ENCODE data around the gene UIMC1.
"Not testable (repeated sequence)": the region's sequence is repeated elsewhere in the genome, so short reads cannot be mapped to it uniquely, and the experiment has no call there.

Gene UIMC1

GRCh38 chr5:177006265-177006972, at the start of gene UIMC1:
Gene UIMC1, minus strand, starts transcription at chr5:177006779. Its CDS starts 24,164 bp downstream, at chr5:176982615.
- DNase-seq, result peak; percentile 73

DNA sequence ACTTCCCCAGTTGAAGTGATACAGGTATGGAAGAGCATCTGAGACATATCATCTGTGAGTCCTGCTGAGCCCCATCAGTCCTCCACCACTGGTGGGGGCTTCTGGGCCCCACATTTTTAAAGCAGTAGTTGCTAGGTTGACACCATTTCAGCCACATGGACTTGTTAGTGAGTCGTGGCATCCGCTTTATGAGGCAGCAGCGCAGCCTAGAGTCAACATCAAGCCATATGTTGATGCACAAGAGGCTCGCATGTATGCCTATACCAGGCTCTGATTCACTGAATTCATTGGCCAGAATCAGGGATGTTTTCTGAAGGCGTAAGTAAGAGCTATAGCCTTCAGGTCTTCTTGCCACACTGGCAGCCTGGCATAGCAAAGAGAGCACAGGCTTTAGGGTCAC, 42.7 kb upstream of the UIMC1 start:
- DNase-seq, result no peak

- DNase-seq, result not testable (repeated sequence)
Observed at GRCh38 chr5:177048531-177048930, 42.0 kb upstream of the UIMC1 start.

GRCh38 chr5:177045631-177046030, 39.1 kb upstream of the UIMC1 start:
- no peak for DNase-seq

- DNase-seq, result no peak
Observed at GRCh38 chr5:177044641-177045040, 38.1 kb upstream of the UIMC1 start.

DNA sequence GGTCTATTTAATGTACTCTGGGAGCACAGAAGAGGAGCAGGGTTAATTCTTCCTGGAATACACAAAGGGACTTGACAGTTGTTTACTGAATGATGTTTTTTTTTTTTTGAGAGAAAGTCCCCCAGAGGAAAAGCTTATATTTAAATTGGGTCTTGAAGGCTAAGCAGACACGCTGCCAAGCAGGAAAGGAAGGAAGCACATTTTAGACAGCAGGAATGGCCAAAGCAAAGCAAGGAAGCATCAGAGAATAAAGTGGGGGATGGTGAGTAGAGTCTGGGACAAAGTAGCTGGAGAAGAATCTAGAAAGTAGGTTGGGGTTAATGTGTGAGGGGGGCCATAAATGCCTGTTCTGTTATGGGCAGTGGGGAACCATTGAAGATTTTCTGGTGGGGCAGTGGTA, 37.4 kb upstream of the UIMC1 start:
- no peak for DNase-seq

GRCh38 chr5:177043114-177043513, 36.5 kb upstream of the UIMC1 start:
- no peak for DNase-seq

DNA sequence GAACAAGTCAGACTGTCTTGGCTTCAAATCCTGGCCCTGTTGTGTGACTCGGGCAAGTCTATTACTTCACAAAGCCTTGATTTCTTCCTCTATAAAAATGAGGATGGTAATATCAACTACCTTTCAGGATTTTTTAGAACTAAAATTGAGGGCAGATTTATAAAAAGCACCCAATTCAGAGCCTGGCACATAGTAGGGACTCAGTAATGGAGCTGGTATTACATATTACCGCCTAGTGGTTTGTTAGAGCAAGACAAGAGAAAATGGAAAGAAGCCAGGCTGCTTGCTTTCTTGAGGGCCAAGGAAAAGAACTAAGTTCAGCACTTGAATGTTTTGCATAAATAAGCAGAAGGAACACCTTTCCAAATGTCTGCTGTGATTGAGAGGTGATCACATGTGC, 35.4 kb upstream of the UIMC1 start:
- DNase-seq, result no peak

- no peak for DNase-seq
Observed at GRCh38 chr5:177040814-177041420, 34.3 kb upstream of the UIMC1 start.

- DNase-seq, result no peak
Observed at GRCh38 chr5:177036921-177037320, 30.3 kb upstream of the UIMC1 start.

GRCh38 chr5:177036443-177036842, 29.9 kb upstream of the UIMC1 start:
- DNase-seq, result no peak

DNA sequence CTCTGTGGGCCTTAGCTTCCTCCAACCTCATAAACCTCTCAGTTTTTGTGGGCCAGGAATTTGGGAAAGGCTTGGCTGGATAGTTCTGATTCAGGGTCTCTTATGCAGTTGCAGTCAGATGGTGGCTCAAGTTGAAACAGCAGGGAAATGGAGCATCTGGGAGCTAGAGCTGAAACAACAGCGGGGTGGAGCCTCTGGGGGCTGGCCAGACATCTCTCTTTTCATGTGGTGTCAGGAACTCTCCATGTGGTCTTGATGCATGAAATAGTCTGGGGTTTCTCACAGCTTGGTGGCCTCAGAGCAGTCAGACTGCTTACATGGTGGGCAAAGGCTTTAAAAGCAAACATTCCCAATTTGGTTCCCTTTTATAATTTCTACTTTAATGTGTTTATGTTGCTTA, 29.4 kb upstream of the UIMC1 start:
- DNase-seq, result no peak

DNA sequence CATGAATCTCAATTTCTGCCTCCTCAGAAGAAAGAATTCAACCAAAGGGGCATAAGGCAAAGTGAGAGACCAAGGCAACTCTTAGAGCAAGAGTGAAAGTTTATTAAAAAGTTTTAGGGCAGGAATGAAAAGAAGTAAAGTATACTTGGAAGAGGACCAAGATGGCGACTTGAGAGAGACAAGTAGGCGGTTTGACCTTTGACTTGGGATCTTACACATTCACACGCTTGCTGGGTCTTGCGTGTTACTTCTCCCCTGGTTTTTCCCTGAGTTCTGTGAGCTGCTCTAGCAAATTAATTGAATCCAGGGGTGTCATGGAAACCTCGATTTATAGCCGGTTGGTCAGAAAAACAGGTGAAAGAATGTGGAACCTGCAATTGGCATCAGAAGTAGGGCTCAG, 22.9 kb upstream of the UIMC1 start:
- no peak for DNase-seq

DNA sequence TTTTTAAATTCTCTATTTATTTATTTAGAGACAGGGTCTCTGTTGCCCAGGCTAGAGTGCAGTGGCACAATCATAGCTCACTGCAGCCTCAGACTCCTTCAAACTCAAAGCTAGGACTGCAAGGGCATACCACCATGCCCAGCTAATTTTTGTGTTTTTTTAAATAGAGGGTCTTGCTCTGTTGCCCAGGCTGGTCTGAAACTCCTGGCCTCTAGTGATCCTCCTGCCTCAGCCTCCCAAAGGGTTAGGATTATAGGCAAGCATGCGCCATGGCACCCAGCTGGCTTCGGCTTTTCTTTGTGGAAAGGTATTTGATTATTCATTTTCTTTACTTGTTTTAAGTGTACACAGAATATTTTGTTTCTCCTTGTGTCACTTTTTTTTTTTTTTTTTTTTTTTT, 21.1 kb upstream of the UIMC1 start:
- DNase-seq, result no peak

GRCh38 chr5:177025101-177025601, 18.6 kb upstream of the UIMC1 start:
- DNase-seq, result no peak

DNA sequence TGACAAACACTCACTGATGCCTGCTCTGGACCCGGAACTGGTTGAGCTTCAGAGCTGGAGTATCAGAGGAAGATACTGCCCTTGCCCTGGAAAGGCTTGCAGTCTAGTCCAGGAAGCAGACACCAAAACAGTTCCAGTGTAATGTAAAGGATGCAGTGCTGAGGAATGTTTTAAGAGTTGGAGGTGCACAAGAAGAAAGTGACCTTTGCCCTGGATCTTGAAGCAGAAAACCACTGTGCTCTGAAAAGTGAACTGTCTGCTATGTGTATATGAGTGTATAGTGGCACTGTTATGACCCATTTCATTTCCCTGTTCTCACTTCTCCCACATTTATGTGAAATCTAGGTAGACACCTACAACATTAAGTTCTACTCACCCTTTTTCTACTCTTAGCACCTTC, 18.0 kb upstream of the UIMC1 start:
- DNase-seq, result no peak

- no peak for DNase-seq
Observed at GRCh38 chr5:177023303-177023664, 16.7 kb upstream of the UIMC1 start.

DNA sequence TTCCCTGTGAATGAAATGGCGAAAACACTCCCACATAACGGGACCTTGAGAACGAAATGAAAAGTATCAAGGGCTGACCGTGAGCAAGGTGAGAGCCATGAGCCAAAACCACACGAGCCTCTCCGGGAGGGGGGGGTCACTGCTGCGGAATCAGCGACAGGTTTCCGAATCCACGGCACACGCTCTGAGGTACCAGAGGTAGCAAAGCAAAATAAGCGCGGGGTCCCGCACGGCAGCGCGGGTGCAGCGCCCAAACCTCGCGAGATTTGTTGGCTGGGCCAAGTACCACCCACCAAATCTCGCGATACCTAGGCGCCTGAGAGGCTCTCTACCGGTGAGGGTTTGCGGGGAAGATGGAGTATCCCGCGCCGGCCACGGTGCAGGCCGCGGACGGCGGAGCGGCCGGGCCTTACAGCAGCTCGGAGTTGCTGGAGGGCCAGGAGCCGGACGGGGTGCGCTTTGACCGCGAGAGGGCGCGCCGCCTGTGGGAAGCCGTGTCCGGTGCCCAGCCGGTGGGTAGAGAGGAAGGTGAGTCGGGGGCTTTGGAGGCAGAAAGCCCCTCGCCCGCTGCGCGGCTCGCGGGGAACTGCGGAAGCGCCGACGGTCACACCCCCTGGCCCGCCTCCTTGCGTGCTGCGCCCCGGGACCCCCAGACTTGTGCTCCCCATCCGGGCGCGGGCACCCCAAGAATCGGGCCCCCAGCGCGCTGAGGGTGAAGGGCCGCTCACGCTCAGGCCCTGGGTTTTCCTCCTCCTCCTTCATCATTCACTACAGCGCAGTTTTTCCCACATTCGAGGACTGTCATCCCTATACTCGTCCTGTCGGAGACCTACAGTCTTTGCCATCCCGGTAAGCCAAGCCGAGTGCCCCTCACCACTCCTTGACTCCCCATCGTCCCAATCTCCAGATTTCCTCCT, 16.1 kb upstream of the UIMC1 start, which contains the start of gene ZNF346:
Gene ZNF346, plus strand, starts transcription at position 311 of the 917 bp plus-strand sequence. Its CDS starts 43 bp downstream, at position 354.
- peak; percentile 61 for DNase-seq

DNA sequence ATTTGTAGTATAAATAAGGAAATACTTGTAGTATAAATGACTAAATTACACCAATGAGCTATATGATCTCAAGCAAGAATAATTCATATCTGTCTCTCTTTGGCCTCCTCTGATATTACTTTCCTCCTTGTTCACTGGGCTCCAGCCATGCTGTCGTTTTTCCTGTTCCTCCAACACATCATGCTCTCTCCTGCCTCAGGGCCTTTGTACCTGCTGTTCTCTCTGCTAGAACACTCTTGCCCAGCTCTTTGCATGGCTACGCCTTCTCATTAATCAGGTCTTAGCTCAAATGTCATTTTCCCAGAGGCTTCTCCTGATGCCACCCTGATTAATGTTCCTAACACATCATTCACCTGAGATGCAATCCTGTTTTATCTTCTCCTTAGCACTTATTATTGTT, 13.5 kb upstream of the UIMC1 start:
- DNase-seq, result no peak

DNA sequence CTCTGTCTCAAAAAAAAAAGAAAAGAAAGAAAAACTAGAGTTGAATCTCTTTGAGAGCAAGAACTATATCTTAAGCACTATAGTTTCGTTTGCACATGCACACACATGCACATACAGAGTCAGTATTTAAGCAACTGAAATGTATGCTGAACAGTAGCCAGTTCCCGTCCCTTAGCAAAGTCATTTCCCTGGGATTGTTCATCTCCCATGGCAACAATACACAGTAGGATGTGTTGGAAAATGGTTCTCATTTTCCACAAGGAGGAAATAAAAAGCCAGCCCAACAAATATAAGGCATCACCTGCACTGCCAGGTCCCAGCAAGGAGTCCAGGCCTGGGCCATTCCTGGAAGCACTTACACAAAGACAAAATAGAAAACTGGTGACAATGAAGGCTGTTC, 11.8 kb upstream of the UIMC1 start:
- DNase-seq, result no peak

DNA sequence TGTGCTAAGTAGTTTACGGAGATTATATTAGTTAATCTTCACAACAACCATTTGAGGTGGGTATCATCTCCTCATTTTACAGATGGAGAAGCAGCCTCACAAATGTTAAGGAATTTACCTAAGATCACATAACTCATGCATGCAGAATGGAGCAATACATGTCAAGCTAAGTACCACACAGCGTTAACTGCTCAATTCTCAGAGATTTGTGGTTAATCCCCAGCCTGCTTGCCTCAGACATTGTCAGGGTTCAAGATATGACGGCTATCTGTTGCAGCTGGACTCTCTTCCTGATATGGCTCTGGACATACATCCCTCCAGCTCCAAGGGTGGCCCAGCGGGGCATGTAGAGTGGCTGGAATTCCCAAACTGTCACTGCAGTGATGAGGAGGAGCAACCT, 8.6 kb upstream of the UIMC1 start:
- no peak for DNase-seq

DNA sequence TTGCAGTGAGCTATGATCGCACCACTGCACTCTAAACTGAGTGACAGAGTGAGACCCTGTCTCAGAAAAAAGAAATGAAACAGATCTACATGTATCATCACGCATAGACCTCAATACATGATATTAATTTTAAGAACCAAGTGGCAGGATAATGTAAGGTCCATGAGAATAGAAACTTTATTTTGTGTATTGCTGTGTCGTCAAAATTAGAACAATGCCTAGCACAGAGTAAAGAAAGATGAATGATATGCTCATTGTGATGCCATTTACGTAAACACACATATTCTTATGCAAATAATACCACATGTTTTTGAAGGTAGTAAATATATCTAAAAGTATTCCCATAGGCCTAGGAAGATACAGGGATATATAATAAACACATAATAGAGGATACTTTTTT, 3.6 kb upstream of the UIMC1 start:
- DNase-seq, result no peak

DNA sequence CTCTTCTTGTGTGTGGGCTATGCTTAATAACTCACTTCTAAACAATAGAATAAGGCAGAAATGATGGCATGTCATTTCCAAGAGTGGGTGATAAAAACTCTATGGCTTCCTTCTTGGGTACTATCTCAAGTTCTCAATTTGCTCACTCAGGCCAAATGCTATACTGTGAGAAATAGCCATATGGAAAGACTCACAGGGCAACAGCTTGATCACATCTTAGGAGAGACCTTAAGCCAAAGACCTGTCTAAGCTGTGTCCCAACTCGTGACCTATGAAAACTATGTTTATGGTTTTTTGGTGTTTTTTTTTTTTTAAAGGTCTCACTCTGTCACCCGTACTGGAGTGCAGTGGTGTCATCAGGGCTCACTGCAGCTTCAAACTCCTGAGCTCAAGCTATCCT, 2.1 kb upstream of the UIMC1 start:
- DNase-seq, result no peak

All from NCI-H526 treated with DMSO at 0.1 percent for 48 hours (cell line).